ENCODE results near the gene MCM3.

Gene MCM3

DNA sequence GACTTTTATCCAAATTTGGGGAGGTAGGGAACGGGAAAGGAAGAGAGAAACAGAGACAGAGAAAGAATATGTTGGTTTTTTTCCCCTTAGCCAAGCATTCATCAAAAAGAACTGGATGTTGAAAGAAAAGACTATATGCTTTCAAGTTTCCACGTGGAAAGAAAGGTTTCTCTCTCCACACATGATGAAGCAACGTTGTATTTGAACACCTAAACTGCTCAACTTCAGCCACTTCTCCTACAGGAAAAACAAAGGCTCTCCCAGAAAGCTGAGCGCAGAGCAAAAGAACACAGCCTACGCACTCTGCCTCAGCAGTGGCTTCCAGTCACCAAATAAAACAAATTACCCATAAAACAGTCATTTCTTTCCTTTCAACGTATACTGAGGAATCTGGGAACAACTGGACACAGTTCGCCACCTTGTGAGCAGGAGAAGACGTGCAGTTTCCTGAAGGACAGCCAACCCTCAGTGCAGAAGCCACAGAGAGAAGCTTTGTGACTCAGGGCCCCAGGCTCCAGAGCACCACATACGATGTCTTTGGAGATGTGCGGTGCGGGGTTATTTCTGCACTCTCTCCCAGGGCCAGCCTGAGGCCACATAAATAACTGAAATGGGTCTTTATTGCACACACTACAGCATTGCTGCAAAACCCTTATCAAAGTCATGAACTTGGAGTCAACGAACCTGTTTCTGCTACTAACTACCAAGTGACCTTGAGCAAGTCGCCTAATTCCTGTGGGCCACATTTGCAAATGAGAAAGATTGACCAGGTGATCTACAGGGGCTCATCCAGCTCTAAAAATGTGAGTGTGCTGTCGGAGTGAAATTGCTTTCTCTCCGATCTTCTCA, 50.3 kb downstream of the MCM3 start:
- FAIRE-seq (peak; percentile 91), DNase-seq (ENCODE audit: insufficient read length, low spot score) (no peak)
- TF ChIP-seq POLR2A (IDR thresholded peaks at IDR 0.05; ENCODE audit: low read depth, low read length) (no peak), TAF1 (IDR thresholded peaks at IDR 0.05; ENCODE audit: low read depth, low read length) (no peak), PAX5 (IDR thresholded peaks at IDR 0.05; ENCODE audit: insufficient read depth, low read length, severe bottlenecking) (no peak)

DNA sequence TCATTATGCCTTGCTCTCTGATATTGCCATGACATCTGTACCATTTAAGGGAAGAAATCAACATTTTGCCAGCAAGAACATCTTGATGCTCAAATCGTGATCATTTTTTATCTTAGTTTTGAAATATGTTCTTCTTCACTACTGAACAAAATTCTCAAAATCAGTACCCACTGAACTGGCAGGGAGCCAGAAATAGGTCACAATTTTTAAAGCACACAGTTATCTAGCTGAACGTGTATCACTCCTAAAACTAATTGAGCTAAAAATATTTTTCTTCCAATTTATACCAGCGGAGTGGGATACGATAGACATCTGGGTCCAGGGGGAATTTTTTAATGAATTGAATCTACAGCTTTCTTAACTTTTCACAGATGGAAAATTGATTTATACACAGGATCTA, 51.5 kb downstream of the MCM3 start:
- TF ChIP-seq POU2F2 (IDR thresholded peaks at IDR 0.05; ENCODE audit: low read depth, low read length) (no peak), POLR2A (IDR thresholded peaks at IDR 0.05; ENCODE audit: low read depth, low read length) (no peak), TAF1 (IDR thresholded peaks at IDR 0.05; ENCODE audit: low read depth, low read length) (no peak), SPI1 (IDR thresholded peaks at IDR 0.05; ENCODE audit: low read depth, low read length) (no peak), PAX5 (IDR thresholded peaks at IDR 0.05; ENCODE audit: insufficient read depth, low read length, severe bottlenecking) (no peak), POLR2AphosphoS5 (IDR thresholded peaks at IDR 0.05; ENCODE audit: low read depth, low read length) (no peak)
- FAIRE-seq (no peak), DNase-seq (ENCODE audit: insufficient read length, low spot score) (no peak)

DNA sequence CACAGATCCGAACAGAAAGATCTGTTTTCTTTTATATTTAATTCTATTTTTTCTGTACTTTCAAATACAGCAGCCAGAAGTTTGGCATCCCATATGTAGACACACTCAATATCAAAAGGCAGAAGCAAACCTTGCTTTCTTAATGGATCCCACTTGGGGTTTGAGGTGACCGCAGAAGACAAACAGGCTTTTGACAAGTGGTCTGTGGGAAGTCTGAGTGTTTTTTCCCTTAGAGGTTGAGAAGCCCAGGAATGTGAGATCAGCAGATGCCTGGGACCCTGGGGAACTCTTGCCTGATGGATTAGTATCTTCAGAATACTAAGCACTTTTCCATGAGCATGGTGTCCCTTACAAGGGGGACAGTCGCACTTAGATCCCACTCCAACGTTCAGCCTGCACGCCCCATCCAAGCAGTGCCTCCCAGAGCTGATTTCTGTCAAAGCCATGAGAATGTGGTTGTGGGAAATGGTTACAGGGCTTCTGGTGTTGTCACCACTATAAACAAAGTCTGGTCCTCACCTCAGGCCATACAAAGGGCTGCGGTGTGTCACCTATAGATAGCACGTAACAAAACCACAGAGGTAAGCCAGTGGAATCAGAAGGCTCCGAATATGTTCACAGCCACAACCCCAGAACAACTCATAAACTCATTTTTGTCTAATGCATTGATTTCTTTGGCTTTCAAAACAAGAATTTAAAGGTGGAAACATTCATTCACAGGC, 53.0 kb downstream of the MCM3 start:
- TF ChIP-seq PAX5 (IDR thresholded peaks at IDR 0.05; ENCODE audit: insufficient read depth, low read length, severe bottlenecking) (no peak), TAF1 (IDR thresholded peaks at IDR 0.05; ENCODE audit: low read depth, low read length) (no peak), POLR2A (IDR thresholded peaks at IDR 0.05; ENCODE audit: low read depth, low read length) (no peak), SPI1 (IDR thresholded peaks at IDR 0.05; ENCODE audit: low read depth, low read length) (no peak), POLR2AphosphoS5 (IDR thresholded peaks at IDR 0.05; ENCODE audit: low read depth, low read length) (no peak), POU2F2 (IDR thresholded peaks at IDR 0.05; ENCODE audit: low read depth, low read length) (no peak)
- FAIRE-seq = no peak
- no peak for DNase-seq (ENCODE audit: insufficient read length, low spot score)

DNA sequence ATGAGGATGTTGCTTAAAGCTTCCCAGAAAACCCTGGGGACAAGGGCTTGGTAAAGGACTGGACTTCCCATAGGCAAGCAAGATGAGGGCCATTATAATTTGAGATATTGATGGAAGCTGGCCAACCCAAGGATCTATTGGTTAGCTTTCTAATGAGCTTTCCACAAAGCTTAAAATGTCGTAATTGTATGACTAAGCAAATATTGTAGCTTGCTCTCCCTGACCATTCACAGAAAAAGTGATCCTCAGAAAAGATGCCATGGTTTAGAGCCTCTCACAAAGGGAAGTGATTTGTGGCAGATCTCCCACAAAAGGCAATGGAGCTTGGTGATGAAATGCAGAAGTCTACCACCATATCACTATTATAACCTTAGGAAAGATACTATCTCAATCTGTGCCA, 53.9 kb downstream of the MCM3 start:
- FAIRE-seq = no peak
- no peak for DNase-seq (ENCODE audit: insufficient read length, low spot score)
- TF ChIP-seq POU2F2 (IDR thresholded peaks at IDR 0.05; ENCODE audit: low read depth, low read length) (no peak), PAX5 (IDR thresholded peaks at IDR 0.05; ENCODE audit: insufficient read depth, low read length, severe bottlenecking) (no peak), POLR2A (IDR thresholded peaks at IDR 0.05; ENCODE audit: low read depth, low read length) (no peak), POLR2AphosphoS5 (IDR thresholded peaks at IDR 0.05; ENCODE audit: low read depth, low read length) (no peak), TAF1 (IDR thresholded peaks at IDR 0.05; ENCODE audit: low read depth, low read length) (no peak), SPI1 (IDR thresholded peaks at IDR 0.05; ENCODE audit: low read depth, low read length) (no peak)

DNA sequence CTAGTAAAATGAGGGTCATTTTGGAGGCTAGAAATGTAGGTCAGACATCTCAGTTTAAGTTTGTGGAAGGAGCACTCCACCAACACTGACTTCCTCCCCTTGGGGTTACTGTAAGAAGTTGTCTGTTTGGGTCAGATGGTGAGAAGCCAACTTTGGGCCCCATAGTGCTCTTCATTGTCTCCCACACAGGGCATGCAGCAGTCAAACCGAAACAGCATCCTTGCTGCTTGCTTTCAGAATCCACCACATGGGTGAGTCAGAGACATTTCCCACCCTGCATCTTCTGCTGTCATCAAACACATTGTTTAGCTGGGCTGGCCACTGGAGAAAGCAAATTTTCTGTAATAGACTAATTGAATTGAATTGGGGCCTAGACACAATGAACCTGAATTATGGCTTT, 57.0 kb downstream of the MCM3 start:
- FAIRE-seq = peak; percentile 98
- TF ChIP-seq SPI1 (IDR thresholded peaks at IDR 0.05; ENCODE audit: low read depth, low read length) (peak; percentile 83), POU2F2 (IDR thresholded peaks at IDR 0.05; ENCODE audit: low read depth, low read length) (peak; percentile 75), TAF1 (IDR thresholded peaks at IDR 0.05; ENCODE audit: low read depth, low read length) (no peak), POLR2AphosphoS5 (IDR thresholded peaks at IDR 0.05; ENCODE audit: low read depth, low read length) (no peak), POLR2A (IDR thresholded peaks at IDR 0.05; ENCODE audit: low read depth, low read length) (no peak), PAX5 (IDR thresholded peaks at IDR 0.05; ENCODE audit: insufficient read depth, low read length, severe bottlenecking) (peak; percentile 52)
- peak; percentile 68 for DNase-seq (ENCODE audit: insufficient read length, low spot score)

DNA sequence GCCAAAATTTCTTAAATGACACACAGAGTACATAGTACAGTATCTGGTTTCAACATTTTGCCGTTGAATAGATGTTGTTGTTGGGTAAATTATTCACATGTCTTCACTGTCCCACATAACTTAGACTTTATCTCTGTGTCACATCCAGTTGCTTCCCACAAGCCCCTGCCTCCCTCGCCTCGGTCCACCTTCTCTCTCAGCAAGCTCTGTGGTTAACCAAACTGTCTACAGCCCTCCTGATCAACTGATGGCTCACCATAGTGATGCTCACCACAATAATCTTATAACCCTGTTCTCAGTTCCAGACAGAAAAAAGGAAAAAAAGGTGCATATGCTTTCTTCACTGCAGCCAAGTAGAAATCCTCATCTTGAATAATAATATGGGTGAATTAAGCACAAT, 63.2 kb downstream of the MCM3 start:
- TF ChIP-seq POU2F2 (IDR thresholded peaks at IDR 0.05; ENCODE audit: low read depth, low read length) (0 out of 2 replicates have a peak, but pooled peaks have one; percentile 23), PAX5 (IDR thresholded peaks at IDR 0.05; ENCODE audit: insufficient read depth, low read length, severe bottlenecking) (no peak)
- DNase-seq (ENCODE audit: insufficient read length, low spot score) (peak; percentile 14), FAIRE-seq (peak; percentile 82)

DNA sequence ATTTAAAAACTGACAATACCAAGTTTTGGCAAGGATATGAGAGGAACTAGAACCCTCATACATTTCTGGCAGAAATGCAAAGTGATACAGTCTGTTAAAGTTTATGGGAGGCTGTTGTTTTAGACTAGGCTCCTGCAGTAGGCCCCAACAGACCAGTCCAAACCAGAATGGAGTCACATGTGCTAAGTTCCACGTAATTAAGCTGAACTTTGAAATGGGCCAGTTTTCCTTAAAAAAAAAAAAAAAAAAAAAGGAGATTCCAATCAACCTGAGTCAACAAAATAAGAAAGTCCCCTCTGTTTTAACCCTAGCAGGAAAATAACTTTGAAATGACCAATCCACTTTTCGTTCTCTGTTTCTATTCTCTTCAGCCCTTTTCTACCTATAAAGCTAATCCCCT, 66.8 kb downstream of the MCM3 start:
- DNase-seq (ENCODE audit: insufficient read length, low spot score) (no peak), FAIRE-seq (no peak)
- TF ChIP-seq POU2F2 (IDR thresholded peaks at IDR 0.05; ENCODE audit: low read depth, low read length) = no peak

DNA sequence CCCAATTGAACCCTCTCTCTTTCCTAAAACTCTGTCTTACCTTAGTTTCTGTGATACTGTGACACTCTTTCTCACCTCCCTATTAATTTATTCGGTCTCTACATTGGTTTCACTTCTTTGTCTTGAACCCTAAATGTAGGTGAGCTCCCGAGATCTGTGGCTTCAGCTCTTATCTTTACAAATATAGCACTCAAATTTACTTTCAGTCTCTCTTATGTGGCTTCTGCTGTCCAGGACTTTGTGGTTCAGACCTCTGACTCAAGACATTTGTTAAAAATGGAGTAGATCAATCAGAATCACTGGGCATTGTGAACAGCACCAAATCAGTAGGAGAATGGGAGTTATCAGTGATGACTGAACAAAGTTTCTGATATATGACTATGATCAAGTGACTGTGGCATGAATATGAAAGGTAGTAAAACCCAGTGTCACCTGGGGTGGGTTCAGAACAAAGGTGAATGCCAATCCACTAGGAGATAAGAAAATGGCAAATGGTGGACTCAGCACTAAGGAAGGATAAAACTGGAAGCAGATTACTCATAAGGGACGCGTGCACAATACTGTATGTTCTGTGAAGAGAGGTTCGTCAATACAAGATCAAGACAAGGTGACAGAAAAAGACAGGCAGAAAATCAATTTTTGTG, 67.5 kb downstream of the MCM3 start:
- TF ChIP-seq PAX5 (IDR thresholded peaks at IDR 0.05; ENCODE audit: insufficient read depth, low read length, severe bottlenecking) = no peak
- no peak for TF ChIP-seq POLR2A (IDR thresholded peaks at IDR 0.05; ENCODE audit: low read depth, low read length)
- TF ChIP-seq TAF1 (IDR thresholded peaks at IDR 0.05; ENCODE audit: low read depth, low read length) = no peak
- peak; percentile 43; the same call in 1 of the 2 replicates for TF ChIP-seq SPI1 (IDR thresholded peaks at IDR 0.05; ENCODE audit: low read depth, low read length)
- FAIRE-seq (peak; percentile 71), DNase-seq (ENCODE audit: insufficient read length, low spot score) (no peak)

DNA sequence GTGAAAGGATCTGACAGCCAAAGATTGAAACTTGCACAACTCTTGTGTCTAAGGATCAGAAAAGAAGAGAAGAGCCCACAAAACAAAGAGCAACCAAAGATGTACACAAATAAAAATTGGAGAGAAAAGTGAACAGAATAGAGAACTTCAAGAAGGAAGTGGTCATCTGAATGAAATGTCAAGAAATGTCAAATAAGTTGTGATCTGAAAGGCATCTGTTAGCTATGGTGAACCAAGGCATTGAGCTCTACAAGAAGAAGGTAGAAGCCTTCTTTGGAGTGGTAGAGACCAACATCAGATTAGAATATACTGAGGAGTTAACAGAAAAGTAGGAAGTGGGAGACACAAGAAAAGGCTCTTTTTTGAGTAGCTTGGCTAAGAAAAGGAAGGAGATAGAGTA, 68.8 kb downstream of the MCM3 start:
- FAIRE-seq (no peak), DNase-seq (ENCODE audit: insufficient read length, low spot score) (no peak)
- TF ChIP-seq SPI1 (IDR thresholded peaks at IDR 0.05; ENCODE audit: low read depth, low read length) (0 out of 2 replicates have a peak, but pooled peaks have one; percentile 9), POU2F2 (IDR thresholded peaks at IDR 0.05; ENCODE audit: low read depth, low read length) (no peak), TAF1 (IDR thresholded peaks at IDR 0.05; ENCODE audit: low read depth, low read length) (no peak)
